ENCODE measurements around the gene SLC7A8.

Gene SLC7A8

DNA sequence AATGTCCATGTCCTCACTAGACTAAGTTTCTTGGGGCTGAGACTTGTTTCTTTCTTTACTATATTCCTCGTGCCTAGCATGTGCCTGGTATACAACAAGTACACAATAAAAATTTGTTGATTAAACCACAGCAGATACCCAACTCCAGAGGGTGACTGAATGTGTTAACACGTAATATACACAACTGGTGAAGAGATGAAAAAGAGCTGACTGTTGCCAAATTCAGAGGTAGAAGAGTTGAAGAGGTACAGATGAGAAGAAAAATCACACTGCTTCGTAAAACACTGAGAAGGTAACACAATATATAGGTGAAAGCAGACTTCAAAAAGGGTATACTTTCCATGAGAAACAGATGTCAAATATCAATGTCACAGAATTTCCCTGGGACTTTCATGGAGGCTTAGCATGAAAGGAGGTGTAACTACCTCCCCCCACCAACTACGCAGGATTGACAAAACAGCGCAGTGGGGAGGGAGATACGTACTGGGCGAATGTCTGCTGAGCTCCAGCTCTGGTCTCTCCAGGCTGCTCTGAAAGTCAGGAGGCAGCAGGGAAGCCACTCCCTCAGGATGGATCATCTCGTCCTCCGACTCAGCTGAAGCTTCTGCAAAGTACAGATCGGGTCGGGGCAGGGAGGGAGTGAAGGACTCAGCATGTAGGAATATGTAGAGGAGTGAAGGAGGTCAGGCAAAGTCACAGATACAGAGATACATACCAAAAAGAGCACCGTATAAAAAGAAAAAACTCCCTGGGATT, 93.8 kb downstream of the SLC7A8 start:
- Histone ChIP-seq H3K36me3 (ENCODE audit: control insufficient read depth in 1 of 2, insufficient read depth in 2 of 2, low read length in 2 of 2) (peaks cover 35 to 75% of the 10 kb centered on the region in 2 donors), H3K9ac (ENCODE audit: low read depth in 1 of 2, low read length in 2 of 2) (no peak overlapping the region), H3K27ac (ENCODE audit: low read depth, low read length) (no peak overlapping the region), H3K27me3 (ENCODE audit: control insufficient read depth in 1 of 2, insufficient read depth in 2 of 2, low read length in 2 of 2) (no peaks in the 10 kb centered on the region), H3K4me3 (ENCODE audit: low read depth in 1 of 2, low read length in 2 of 2) (no peak overlapping the region), H3K4me1 (ENCODE audit: control insufficient read depth in 1 of 2, insufficient read depth in 2 of 2, low read length in 2 of 2) (peaks cover 18 to 24% of the 10 kb centered on the region in 2 donors), H3K9me3 (ENCODE audit: control insufficient read depth in 1 of 2, low read length in 2 of 2) (no peaks in the 10 kb centered on the region)

DNA sequence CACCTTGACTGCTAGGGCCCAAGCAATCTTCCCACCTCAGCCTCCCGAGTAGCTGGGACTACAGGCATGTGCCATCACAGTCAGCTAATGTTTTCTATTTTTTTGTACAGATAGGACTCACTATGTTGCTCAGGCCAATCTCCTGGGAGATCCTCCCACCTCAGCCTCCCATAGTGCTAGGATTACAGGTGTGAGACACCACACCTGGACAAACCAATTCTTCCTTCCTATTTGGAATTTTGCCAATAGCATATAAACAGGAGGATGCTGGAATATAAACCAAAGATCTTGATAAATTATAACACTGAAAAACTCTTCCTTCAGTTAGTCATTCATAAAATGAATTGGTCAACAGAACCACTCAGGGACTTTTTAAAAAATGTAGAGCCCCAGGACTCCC, 96.9 kb downstream of the SLC7A8 start:
- Histone ChIP-seq H3K9me3 (ENCODE audit: control insufficient read depth in 1 of 2, low read length in 2 of 2) (no peaks in the 10 kb centered on the region), H3K27me3 (ENCODE audit: control insufficient read depth in 1 of 2, insufficient read depth in 2 of 2, low read length in 2 of 2) (no peaks in the 10 kb centered on the region), H3K36me3 (ENCODE audit: control insufficient read depth in 1 of 2, insufficient read depth in 2 of 2, low read length in 2 of 2) (peaks cover 47 to 85% of the 10 kb centered on the region in 2 donors), H3K27ac (ENCODE audit: low read depth, low read length) (no peak overlapping the region), H3K9ac (ENCODE audit: low read depth in 1 of 2, low read length in 2 of 2) (no peak overlapping the region), H3K4me1 (ENCODE audit: control insufficient read depth in 1 of 2, insufficient read depth in 2 of 2, low read length in 2 of 2) (peaks cover 0 to 10% of the 10 kb centered on the region in 2 donors), H3K4me3 (ENCODE audit: low read depth in 1 of 2, low read length in 2 of 2) (no peak overlapping the region)

DNA sequence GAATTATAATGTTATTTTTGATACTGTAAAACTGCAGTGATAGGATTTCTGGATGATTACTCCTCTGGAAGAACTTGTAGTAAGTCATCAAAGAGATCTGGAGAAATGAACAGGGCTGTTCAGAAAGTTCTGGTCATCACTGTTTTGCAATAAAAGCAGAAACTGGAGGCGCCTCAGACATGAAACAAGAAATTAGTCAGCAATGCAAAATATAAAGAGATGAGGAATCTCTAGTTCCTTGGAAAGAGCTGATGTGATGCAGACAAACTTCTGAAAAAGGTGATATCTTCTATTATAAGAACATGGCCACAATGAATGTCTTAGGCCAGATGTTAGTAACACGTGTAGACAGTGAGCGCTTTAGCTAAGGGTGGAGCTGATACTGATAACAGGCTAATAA, 98.0 kb downstream of the SLC7A8 start:
- Histone ChIP-seq H3K9me3 (ENCODE audit: control insufficient read depth in 1 of 2, low read length in 2 of 2) (no peaks in the 10 kb centered on the region), H3K9ac (ENCODE audit: low read depth in 1 of 2, low read length in 2 of 2) (no peak overlapping the region), H3K27me3 (ENCODE audit: control insufficient read depth in 1 of 2, insufficient read depth in 2 of 2, low read length in 2 of 2) (no peaks in the 10 kb centered on the region), H3K4me1 (ENCODE audit: control insufficient read depth in 1 of 2, insufficient read depth in 2 of 2, low read length in 2 of 2) (peaks cover 0 to 10% of the 10 kb centered on the region in 2 donors), H3K4me3 (ENCODE audit: low read depth in 1 of 2, low read length in 2 of 2) (no peak overlapping the region), H3K27ac (ENCODE audit: low read depth, low read length) (no peak overlapping the region), H3K36me3 (ENCODE audit: control insufficient read depth in 1 of 2, insufficient read depth in 2 of 2, low read length in 2 of 2) (peaks cover 50 to 84% of the 10 kb centered on the region in 2 donors)

DNA sequence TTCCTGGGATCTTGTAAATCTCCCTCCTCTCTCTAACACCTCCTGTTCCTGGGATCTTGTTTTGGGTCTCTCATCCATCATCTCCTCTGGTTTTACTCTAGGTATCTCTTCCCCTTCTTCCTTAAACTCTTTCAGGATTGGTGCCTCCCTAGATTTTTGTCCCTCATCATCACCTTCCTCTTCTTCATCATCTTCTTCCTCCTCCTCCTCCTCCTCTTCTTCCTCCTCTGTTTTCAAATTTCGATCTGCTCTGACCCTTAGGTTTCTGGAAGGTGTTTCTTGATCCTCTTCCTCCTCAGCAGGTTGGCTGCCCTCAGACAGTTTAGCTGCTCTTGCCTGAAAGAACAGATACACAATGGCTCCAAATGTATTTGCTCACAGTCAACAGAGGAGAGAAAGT, 103.0 kb downstream of the SLC7A8 start:
- peaks cover 53 to 88% of the 10 kb centered on the region in 2 donors for H3K36me3 ChIP-seq (ENCODE audit: control insufficient read depth in 1 of 2, insufficient read depth in 2 of 2, low read length in 2 of 2)
- no peaks in the 10 kb centered on the region for H3K9me3 ChIP-seq (ENCODE audit: control insufficient read depth in 1 of 2, low read length in 2 of 2)
- no peak overlapping the region for H3K4me3 ChIP-seq (ENCODE audit: low read depth in 1 of 2, low read length in 2 of 2)
- H3K27me3 ChIP-seq (ENCODE audit: control insufficient read depth in 1 of 2, insufficient read depth in 2 of 2, low read length in 2 of 2), result no peaks in the 10 kb centered on the region
- H3K27ac ChIP-seq (ENCODE audit: low read depth, low read length), result no peak overlapping the region
- H3K9ac ChIP-seq (ENCODE audit: low read depth in 1 of 2, low read length in 2 of 2), result no peak overlapping the region
- peaks cover 0 to 7% of the 10 kb centered on the region in 2 donors for H3K4me1 ChIP-seq (ENCODE audit: control insufficient read depth in 1 of 2, insufficient read depth in 2 of 2, low read length in 2 of 2)

DNA sequence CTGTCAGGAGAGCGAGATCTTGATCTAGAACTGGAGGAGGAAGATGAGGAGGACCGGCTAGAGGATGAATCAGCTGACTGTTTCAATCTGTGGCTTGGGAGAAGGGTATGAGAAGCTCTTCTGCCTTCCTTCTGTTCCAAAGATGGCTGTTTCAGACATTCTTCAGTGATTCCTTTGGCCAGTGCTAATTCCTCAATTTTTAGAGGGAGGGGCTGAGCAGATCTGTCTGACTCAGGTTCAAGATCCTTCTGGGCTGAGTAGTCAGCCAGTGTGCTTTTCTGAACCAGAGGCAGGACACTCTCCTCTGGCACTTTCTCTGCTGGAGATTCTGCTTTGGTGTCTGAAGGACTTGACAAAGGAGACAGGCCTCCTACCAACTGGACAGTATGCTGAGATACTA, 103.7 kb downstream of the SLC7A8 start:
- no peak overlapping the region for H3K27ac ChIP-seq (ENCODE audit: low read depth, low read length)
- H3K9ac ChIP-seq (ENCODE audit: low read depth in 1 of 2, low read length in 2 of 2), result no peak overlapping the region
- H3K27me3 ChIP-seq (ENCODE audit: control insufficient read depth in 1 of 2, insufficient read depth in 2 of 2, low read length in 2 of 2), result no peaks in the 10 kb centered on the region
- peaks cover 0 to 6% of the 10 kb centered on the region in 2 donors for H3K4me1 ChIP-seq (ENCODE audit: control insufficient read depth in 1 of 2, insufficient read depth in 2 of 2, low read length in 2 of 2)
- no peak overlapping the region for H3K4me3 ChIP-seq (ENCODE audit: low read depth in 1 of 2, low read length in 2 of 2)
- no peaks in the 10 kb centered on the region for H3K9me3 ChIP-seq (ENCODE audit: control insufficient read depth in 1 of 2, low read length in 2 of 2)
- peaks cover 56 to 88% of the 10 kb centered on the region in 2 donors for H3K36me3 ChIP-seq (ENCODE audit: control insufficient read depth in 1 of 2, insufficient read depth in 2 of 2, low read length in 2 of 2)

DNA sequence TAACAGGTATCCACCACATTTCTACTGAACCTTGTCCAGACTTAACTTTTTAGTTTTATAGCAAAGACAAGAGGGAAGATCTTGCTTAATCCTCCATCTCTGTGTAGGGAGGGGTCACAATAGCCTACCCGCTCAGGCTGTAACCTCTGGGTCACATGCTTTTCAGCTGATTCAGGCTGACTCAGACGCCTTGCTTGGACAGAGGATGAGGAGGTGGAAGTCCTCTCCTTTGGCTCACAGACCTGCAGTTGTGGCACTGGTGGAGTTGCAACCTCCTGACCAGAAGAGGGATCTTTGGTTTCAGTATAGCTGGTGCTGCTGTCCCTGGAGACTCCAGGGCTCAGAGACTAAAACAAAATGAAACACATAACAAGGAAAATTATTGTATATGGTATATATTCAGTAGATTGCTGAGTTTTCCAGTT, 104.8 kb downstream of the SLC7A8 start:
- Histone ChIP-seq H3K36me3 (ENCODE audit: control insufficient read depth in 1 of 2, insufficient read depth in 2 of 2, low read length in 2 of 2) (peaks cover 59 to 90% of the 10 kb centered on the region in 2 donors), H3K4me1 (ENCODE audit: control insufficient read depth in 1 of 2, insufficient read depth in 2 of 2, low read length in 2 of 2) (peaks cover 0 to 6% of the 10 kb centered on the region in 2 donors), H3K4me3 (ENCODE audit: low read depth in 1 of 2, low read length in 2 of 2) (no peak overlapping the region), H3K9me3 (ENCODE audit: control insufficient read depth in 1 of 2, low read length in 2 of 2) (no peaks in the 10 kb centered on the region), H3K27ac (ENCODE audit: low read depth, low read length) (no peak overlapping the region), H3K9ac (ENCODE audit: low read depth in 1 of 2, low read length in 2 of 2) (no peak overlapping the region), H3K27me3 (ENCODE audit: control insufficient read depth in 1 of 2, insufficient read depth in 2 of 2, low read length in 2 of 2) (no peaks in the 10 kb centered on the region)

DNA sequence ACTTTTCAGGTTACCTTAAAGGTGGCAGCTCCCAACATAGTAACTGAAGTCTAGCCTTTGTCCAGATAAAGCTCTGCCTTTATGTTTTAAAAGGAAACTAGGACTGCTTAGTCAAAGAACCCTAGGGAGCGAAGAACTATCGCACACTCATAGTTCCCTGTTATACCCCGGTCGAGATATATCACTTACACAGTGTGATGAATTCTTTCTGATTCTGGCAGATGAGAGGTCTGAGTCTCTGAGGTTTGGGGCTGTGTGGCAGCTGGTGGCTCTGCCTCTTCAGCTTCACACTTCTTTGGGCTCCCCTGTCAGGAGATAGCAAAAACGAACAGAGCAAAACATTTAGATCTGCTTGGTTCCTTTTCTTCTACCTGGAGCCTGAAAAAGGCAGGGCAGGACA, 105.5 kb downstream of the SLC7A8 start:
- Histone ChIP-seq H3K9ac (ENCODE audit: low read depth in 1 of 2, low read length in 2 of 2) (no peak overlapping the region), H3K27me3 (ENCODE audit: control insufficient read depth in 1 of 2, insufficient read depth in 2 of 2, low read length in 2 of 2) (no peaks in the 10 kb centered on the region), H3K27ac (ENCODE audit: low read depth, low read length) (no peak overlapping the region), H3K4me3 (ENCODE audit: low read depth in 1 of 2, low read length in 2 of 2) (no peak overlapping the region), H3K36me3 (ENCODE audit: control insufficient read depth in 1 of 2, insufficient read depth in 2 of 2, low read length in 2 of 2) (peaks cover 55 to 86% of the 10 kb centered on the region in 2 donors), H3K9me3 (ENCODE audit: control insufficient read depth in 1 of 2, low read length in 2 of 2) (no peaks in the 10 kb centered on the region), H3K4me1 (ENCODE audit: control insufficient read depth in 1 of 2, insufficient read depth in 2 of 2, low read length in 2 of 2) (peaks cover 3 to 7% of the 10 kb centered on the region in 2 donors)

DNA sequence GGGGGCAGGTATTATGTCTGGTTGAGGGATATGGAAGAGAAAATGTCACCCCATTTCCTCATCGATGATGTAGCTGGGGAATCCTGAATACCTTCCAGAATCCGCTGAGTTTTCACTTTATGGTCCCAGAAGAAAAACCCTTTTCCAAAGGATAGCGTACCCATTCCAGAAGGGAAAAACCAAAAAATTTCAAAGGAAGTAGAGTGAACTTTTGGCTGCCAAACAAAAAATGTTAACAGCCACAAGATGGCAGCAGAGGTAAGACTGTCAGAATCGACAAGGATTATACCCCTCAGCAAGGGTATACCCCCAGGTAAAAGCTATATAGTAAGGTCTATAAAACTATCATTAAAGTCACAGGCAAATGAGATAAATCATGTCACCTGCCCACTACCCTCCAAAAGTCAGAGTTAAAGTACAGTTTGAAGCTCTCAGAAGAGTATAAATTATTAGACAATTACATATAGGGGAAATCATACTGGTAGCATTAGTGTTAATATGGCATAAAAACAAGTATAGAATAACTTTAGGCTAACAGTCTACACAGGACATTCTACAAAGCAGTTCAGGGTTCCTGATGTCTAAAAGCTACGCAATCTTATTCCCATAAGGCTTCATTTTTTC, 106.6 kb downstream of the SLC7A8 start:
- Histone ChIP-seq H3K36me3 (ENCODE audit: control insufficient read depth in 1 of 2, insufficient read depth in 2 of 2, low read length in 2 of 2) (peaks cover 58 to 83% of the 10 kb centered on the region in 2 donors), H3K27me3 (ENCODE audit: control insufficient read depth in 1 of 2, insufficient read depth in 2 of 2, low read length in 2 of 2) (no peaks in the 10 kb centered on the region), H3K9ac (ENCODE audit: low read depth in 1 of 2, low read length in 2 of 2) (no peak overlapping the region), H3K4me1 (ENCODE audit: control insufficient read depth in 1 of 2, insufficient read depth in 2 of 2, low read length in 2 of 2) (peaks cover 14 to 18% of the 10 kb centered on the region in 2 donors), H3K27ac (ENCODE audit: low read depth, low read length) (no peak overlapping the region), H3K4me3 (ENCODE audit: low read depth in 1 of 2, low read length in 2 of 2) (no peak overlapping the region), H3K9me3 (ENCODE audit: control insufficient read depth in 1 of 2, low read length in 2 of 2) (no peaks in the 10 kb centered on the region)

Data from duodenal mucosa (tissue), 2 donors.